Activated CD8-positive, alpha-beta T cell treated with anti-CD3 and anti-CD28 coated beads for 36 hours (primary cell): Measurements from ENCODE around the gene PARD3. TPM values are rescaled to one million over a fixed set of nuclear protein-coding genes. Genes with fewer than 3 reads are reported as not detected.

ENCODE experiments used
- ATAC-seq: fragments of 200-7000 bp; cut with Tn5 transposase; one replicate; pipeline ENCODE4 v1.10.0; 2021; ENCODE audit warnings: mild to moderate bottlenecking, moderate library complexity
- CTCF ChIA-PET: fragments of 350-600 bp; sonication (Branson Sonifier 250); formaldehyde crosslinking; loops from one replicate; lab custom pipeline; 2021; ENCODE audit warnings: antibody characterized with exemption; lab: Charles Lee
- POLR2A ChIA-PET: fragments of 350-600 bp; sonication (Branson Sonifier 250); formaldehyde crosslinking; loops from one replicate; lab custom pipeline; 2021; ENCODE audit warnings: antibody characterized with exemption; lab: Charles Lee
- DNase-seq: peaks from one replicate; pipeline ENCODE4 v3.0.0-alpha.2; 2020
- H3K27ac Mint-ChIP-seq: one replicate; pipeline ENCODE4 v1.8.0; 2021; ENCODE audit warnings: mild to moderate bottlenecking, mixed read lengths
- H3K27me3 Mint-ChIP-seq: one replicate; pipeline ENCODE4 v1.8.0; 2021; ENCODE audit warnings: mixed read lengths
- H3K36me3 Mint-ChIP-seq: one replicate; pipeline ENCODE4 v1.8.0; 2021; ENCODE audit warnings: low read depth, mixed read lengths
- H3K4me1 Mint-ChIP-seq: one replicate; pipeline ENCODE4 v1.8.0; 2021; ENCODE audit warnings: low read depth, mixed read lengths
- H3K4me3 Mint-ChIP-seq: one replicate; pipeline ENCODE4 v1.8.0; 2021; ENCODE audit warnings: mild to moderate bottlenecking, moderate library complexity, mixed read lengths
- H3K9me3 Mint-ChIP-seq: one replicate; pipeline ENCODE4 v1.8.0; 2021; ENCODE audit warnings: mixed read lengths
- CTCF ChIP-seq: fragments of 200-600 bp; IDR thresholded peaks from one replicate; pipeline ENCODE4 v1.8.0; 2022; ENCODE audit warnings: antibody characterized with exemption, mild to moderate bottlenecking
- intact Hi-C: fragments of 100-400 bp; cut with micrococcal nuclease; formaldehyde crosslinking; loops from one replicate; pipeline ENCODE4 v1.10.0; 2022
- total RNA-seq, 2 experiments: library from RNA; stranded (reverse); gene quantifications; one replicate each; pipeline ENCODE4 v1.2.3, GENCODE V29; 2021

Gene PARD3
- total RNA-seq, 2 experiments from 2014 or later, result 1.6 to 2.0 TPM

- TF ChIP-seq CTCF, result no peak
- Mint-ChIP-seq H3K36me3 (no peaks in the 10 kb centered on the region), H3K27me3 (no peaks in the 10 kb centered on the region), H3K27ac (no peak overlapping the region), H3K9me3 (peaks cover 22% of the 10 kb centered on the region), H3K4me1 (no peaks in the 10 kb centered on the region), H3K4me3 (no peak overlapping the region)
- no peak for ATAC-seq
- DNase-seq, result no peak
- intact Hi-C loops, result no loop called here
- CTCF ChIA-PET, result no interaction called here
- POLR2A ChIA-PET, result no interaction called here
These were observed 720.1 kb downstream of the PARD3 start for GRCh38 chr10:34094961-34095360.

- H3K36me3 Mint-ChIP-seq, result no peaks in the 10 kb centered on the region
- peaks cover 20% of the 10 kb centered on the region for H3K9me3 Mint-ChIP-seq
- no peak overlapping the region for H3K27ac Mint-ChIP-seq
- TF ChIP-seq CTCF, result no peak
- no peaks in the 10 kb centered on the region for H3K27me3 Mint-ChIP-seq
- DNase-seq (no peak), ATAC-seq (no peak)
- no peak overlapping the region for H3K4me3 Mint-ChIP-seq
- no peaks in the 10 kb centered on the region for H3K4me1 Mint-ChIP-seq
- intact Hi-C loops, result no loop called here
- POLR2A ChIA-PET, result no interaction called here
- CTCF ChIA-PET, result no interaction called here
These were observed 720.9 kb downstream of the PARD3 start for GRCh38 chr10:34094146-34094696.

- H3K9me3 Mint-ChIP-seq, result peaks cover 21% of the 10 kb centered on the region
- intact Hi-C loops, result no loop called here
- H3K27me3 Mint-ChIP-seq, result no peaks in the 10 kb centered on the region
- ATAC-seq (no peak), DNase-seq (no peak)
- no peaks in the 10 kb centered on the region for H3K4me1 Mint-ChIP-seq
- CTCF ChIA-PET, result no interaction called here
- H3K4me3 Mint-ChIP-seq, result no peak overlapping the region
- TF ChIP-seq CTCF, result no peak
- H3K36me3 Mint-ChIP-seq, result no peaks in the 10 kb centered on the region
- H3K27ac Mint-ChIP-seq, result no peak overlapping the region
- POLR2A ChIA-PET, result no interaction called here
These were observed 722.2 kb downstream of the PARD3 start for GRCh38 chr10:34092891-34093290.

- no peaks in the 10 kb centered on the region for H3K36me3 Mint-ChIP-seq
- CTCF ChIA-PET, result no interaction called here
- no peaks in the 10 kb centered on the region for H3K27me3 Mint-ChIP-seq
- TF ChIP-seq CTCF, result no peak
- H3K9me3 Mint-ChIP-seq, result peaks cover 21% of the 10 kb centered on the region
- intact Hi-C loops, result no loop called here
- ATAC-seq (no peak), DNase-seq (no peak)
- no peaks in the 10 kb centered on the region for H3K4me1 Mint-ChIP-seq
- no peak overlapping the region for H3K4me3 Mint-ChIP-seq
- POLR2A ChIA-PET, result no interaction called here
- H3K27ac Mint-ChIP-seq, result no peak overlapping the region
These were observed 723.4 kb downstream of the PARD3 start for GRCh38 chr10:34091635-34092195.

GRCh38 chr10:34089253-34089652, 725.8 kb downstream of the PARD3 start:
- Mint-ChIP-seq H3K27ac (no peak overlapping the region), H3K9me3 (peaks cover 11% of the 10 kb centered on the region), H3K4me1 (no peaks in the 10 kb centered on the region), H3K4me3 (no peak overlapping the region), H3K36me3 (no peaks in the 10 kb centered on the region), H3K27me3 (no peaks in the 10 kb centered on the region)
- POLR2A ChIA-PET, result no interaction called here
- CTCF ChIA-PET, result no interaction called here
- DNase-seq (no peak), ATAC-seq (no peak)
- intact Hi-C loops, result no loop called here
- TF ChIP-seq CTCF, result no peak
